NCI-H2227 (cell line): Measurements from ENCODE around the gene MLF2.

Experiments
- DNase-seq: peaks from one replicate; lab custom pipeline; 2025; ENCODE audit not compliant: unreplicated experiment; lab: John Stamatoyannopoulos, UW

Gene MLF2

GRCh38 chr12:6778574-6779550 lies 25.9 kb upstream of the MLF2 start:
- DNase-seq = peak; percentile 92

DNA sequence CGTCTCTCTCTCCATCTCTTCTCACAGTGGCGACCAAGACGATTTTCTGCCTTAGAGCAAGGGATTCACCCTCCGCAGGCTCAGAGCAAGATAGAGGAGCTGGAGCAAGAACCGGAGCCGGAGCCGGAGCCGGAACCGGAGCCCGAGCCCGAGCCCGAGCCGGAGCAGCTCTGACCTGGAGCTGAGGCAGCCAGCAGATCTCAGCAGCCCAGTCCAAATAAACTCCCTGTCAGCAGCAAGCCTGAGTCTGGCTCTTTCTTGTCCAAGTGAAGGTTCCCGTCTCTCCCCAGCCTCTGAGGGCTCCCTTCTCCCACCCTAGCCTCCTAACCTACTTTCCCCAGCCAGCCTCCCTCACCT lies 25.3 kb upstream of the MLF2 start:
- peak; percentile 41 for DNase-seq

DNA sequence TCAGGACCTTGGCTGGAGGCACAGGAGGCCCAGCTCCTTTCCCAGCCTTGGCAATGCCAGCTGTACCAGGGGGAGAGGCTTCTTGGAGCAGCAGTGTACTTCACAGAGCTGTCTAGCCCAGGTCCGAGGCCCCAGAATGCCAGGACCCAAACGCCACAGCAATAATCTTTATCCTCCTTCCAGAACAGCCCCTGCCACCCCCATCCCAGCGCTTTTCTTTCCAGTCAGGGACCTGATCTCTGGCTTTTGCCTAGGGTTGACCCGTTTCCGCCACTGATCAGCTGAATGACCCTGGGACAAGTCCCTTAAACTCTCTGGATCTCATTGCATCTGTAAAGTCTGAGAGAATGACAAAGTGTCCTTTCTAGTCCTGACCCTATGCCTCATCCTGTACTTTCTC lies 24.4 kb upstream of the MLF2 start:
- DNase-seq = no peak

DNA sequence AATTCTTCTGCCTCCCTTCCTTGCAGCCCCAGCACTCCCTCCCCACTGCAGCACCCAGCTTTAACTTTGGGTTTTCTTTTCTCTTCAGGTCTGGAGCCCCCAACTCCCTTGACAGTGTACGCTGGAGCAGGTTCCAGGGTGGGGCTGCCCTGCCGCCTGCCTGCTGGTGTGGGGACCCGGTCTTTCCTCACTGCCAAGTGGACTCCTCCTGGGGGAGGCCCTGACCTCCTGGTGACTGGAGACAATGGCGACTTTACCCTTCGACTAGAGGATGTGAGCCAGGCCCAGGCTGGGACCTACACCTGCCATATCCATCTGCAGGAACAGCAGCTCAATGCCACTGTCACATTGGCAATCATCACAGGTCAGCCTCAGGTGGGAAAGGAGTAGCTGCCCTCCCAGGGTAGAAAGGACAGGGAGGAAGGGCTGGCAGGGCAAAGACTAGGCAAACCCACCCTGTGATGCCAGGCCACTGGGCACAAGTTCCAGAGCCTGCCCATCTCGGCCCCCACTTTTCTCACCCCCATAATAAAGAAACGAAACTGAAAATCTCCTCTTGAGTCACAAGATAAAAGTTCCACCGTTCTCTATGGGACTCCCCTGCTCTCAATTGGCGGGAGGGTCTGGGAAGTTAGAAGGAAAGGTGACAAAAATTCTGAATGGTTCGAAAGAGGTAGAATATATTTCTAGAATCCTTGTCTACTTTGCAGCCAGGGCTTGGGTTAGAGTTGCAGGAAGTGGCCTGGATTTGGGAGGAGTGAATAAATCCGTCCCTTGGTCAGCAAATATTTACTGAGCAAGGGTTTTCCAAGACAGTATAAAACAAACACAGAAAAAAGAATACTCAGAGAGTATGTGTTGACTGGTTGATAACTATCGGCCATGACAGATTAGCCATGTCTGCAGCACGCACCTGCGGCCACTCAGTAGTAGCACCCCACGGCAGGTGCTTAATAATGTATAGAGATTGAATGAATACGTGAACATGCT lies 22.5 kb upstream of the MLF2 start:
- no peak for DNase-seq

GRCh38 chr12:6774499-6775062 lies 21.6 kb upstream of the MLF2 start:
- DNase-seq = no peak

GRCh38 chr12:6773590-6774351 lies 20.8 kb upstream of the MLF2 start:
- DNase-seq = no peak

DNA sequence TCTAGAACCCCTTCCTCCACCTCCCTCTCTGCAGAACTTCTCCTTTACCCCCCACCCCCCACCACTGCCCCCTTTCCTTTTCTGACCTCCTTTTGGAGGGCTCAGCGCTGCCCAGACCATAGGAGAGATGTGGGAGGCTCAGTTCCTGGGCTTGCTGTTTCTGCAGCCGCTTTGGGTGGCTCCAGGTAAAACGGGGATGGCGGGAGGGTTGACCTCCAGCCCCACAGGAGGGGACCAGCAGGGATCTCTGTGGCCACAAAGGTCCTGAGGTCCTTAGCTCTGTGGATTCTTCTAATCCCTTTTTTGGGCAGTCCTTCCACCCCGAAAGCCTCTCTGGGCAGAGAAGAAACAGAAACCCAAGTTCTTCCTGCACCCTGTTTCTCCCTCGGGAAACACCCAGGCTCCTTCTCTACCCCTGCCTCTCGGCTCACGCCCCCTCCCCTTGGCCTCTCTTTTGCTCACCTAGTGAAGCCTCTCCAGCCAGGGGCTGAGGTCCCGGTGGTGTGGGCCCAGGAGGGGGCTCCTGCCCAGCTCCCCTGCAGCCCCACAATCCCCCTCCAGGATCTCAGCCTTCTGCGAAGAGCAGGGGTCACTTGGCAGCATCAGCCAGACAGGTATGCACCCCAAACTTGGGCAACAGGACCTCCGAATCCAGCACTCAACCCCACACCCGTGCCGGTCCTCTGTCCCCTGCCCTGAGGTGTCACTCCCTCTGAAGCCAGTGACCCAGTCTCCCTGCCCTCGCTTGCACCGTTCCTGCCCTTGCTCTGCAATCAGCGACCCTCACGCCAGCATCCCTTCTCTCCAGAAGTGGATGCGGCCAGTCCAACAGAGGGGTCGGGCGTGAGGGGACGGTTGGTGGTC lies 20.0 kb upstream of the MLF2 start:
- no peak for DNase-seq

GRCh38 chr12:6772331-6772695 lies 19.4 kb upstream of the MLF2 start, which contains the start of gene LAG3:
Gene LAG3 (plus strand): TSS chr12:6772520. CDS start chr12:6772853, 333 bp downstream.
- no peak for DNase-seq

DNA sequence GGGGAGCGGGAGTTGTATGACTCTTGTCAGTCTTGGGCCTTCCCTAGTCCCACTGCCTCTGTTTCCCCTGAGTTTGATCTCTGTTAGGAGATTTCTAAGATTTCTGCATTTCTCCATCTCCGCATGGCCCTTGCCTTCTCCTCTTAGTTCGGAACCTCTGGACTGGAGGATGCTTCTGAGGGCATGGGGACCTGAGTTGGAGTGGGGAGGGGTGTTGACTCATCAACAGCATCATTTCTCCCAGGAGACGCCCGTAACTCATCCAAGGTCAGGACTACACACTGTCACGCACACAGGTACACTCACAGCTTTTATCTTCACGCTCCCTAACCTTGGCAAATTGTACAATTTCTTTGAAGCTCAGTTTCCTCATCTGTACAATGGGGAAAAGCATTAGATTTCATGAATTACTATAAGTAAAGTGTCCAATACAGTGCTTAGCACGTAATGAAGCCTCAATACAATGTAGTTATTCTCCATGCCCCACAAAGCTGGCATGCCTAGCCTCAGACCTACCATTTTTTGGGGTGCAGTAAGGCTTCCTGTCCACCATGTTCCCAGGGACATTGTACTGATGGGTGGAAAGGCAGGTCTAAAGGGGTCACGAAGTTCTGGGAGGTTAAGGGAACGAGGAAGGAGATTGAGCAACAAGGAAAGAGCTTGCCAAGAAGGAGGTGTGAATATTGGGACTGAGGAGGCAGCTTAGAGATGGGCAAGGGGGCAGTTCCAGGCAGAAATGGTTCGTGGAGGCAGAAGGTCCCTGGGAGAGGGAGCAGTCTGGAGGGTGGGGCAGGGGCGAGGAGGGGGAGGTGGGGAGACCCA lies 18.8 kb upstream of the MLF2 start:
- DNase-seq = no peak

DNA sequence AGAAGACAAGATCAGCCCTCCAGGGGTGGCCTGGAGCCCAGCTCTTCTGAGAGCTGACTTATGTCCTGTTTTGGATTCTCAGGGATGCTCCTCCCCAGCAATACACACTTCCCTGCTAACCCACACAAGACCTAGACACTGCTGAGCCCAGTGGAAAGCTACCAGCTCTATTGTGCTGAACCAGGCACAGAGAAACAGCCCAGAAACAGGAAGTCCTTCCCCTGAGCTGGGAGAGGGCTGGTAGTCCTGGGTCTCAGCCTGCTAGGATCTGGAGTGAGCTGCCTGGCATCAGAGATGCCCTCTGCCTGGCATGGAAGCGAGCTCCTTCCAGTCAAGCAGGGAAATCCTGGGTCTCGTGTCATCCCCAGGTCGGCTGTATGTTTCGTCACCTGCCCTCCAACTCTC lies 18.2 kb upstream of the MLF2 start:
- DNase-seq = no peak

DNA sequence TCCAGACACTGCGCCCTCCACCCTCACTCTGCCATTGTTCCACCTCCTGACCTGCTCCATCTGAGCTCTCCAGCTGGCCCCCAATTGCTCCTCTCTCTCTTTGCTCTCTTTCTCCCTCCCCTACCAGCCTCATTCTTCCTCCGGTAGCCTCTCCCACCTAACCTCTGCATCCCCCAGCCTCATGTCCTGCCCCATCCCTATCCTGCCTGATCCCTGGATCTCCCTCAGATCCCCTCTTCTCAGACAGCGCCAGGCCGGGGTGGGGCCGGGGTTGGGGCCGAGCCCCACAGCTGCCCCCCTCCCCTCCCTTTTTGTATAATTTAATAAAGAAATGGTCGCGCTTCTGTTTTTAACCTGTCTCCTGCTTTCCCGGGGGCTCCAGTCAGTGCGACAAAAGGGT lies 17.7 kb upstream of the MLF2 start:
- no peak for DNase-seq

DNA sequence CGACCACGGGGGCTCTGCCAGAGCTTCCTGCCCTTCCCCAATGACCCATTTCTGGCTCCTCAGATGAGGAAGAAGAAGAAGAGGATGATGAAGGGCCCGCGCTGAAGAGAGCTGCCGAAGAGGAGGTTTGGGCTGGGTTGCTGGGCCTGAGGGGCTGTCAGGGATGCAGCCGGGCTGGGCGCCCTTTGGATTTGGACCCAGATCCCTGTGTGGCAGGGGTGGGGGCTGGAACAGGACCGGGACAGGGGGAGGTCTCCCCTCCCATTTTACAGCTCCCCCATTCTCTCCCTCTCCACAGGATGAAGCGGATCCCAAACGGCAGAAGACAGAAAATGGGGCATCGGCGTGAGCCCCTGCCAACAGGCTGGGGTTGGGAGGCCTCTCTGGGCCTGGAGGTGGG lies 17.2 kb upstream of the MLF2 start:
- no peak for DNase-seq

DNA sequence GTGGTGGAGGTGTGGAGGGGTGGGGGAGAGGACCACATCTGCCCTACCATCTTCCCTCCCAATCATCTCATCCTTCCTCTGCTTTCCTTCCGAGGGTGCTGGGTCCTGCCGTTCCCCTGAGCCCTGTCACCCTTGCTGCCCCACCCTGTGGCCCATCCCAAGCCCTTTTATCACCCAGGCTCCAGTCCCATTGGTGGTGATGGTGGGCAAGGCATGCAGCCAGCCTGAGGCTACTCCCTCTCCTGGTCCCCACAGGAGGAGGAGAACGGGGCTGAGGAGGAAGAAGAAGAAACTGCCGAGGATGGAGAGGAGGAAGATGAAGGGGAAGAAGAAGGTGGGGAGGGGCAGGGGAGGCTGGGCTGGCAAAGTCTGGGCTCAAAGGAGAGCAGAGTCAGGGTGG lies 16.7 kb upstream of the MLF2 start:
- no peak for DNase-seq

DNA sequence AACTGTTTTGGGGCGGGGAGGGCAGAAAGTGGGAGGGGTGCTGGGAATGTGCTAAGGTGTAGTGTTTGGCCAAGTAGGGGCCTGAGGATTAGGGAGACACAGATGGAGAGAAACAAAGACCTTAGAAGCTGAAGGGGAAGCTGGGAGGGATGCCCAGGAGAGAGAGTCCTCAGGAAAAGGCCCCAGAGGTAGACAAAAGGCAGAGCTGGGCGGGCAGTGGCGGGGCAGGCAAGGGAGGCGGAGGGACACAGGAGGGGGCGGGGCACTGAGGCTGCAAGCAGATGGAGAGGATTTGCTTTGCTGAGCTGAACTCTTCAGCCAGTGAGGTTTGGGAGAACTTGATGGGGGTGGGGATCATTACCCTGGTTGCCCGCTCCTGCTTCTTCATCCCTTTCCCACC lies 16.0 kb upstream of the MLF2 start:
- peak; percentile 63 for DNase-seq

DNA sequence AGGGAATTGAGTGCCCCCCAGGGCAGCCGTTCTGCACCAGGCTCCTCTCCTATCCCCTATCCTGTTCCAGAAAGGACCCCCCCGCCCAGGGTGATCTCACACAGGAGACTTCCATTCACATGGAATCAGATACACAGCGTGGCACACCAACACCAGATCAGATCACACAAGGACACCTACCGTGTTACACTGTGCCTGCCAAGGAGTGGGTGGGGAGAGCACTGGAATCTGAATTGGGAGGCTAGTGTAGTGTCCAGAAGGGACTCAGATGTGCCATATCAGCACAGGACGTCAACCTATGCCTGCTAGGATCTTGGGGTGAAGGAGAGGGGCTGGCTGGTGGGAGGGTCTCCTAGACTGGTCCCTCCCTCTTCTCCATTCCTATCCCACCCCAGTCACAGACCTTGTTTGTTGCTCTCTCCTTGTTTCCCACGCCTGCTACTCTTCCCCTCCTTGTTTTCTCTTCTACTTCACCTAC lies 15.5 kb upstream of the MLF2 start:
- no peak for DNase-seq

DNA sequence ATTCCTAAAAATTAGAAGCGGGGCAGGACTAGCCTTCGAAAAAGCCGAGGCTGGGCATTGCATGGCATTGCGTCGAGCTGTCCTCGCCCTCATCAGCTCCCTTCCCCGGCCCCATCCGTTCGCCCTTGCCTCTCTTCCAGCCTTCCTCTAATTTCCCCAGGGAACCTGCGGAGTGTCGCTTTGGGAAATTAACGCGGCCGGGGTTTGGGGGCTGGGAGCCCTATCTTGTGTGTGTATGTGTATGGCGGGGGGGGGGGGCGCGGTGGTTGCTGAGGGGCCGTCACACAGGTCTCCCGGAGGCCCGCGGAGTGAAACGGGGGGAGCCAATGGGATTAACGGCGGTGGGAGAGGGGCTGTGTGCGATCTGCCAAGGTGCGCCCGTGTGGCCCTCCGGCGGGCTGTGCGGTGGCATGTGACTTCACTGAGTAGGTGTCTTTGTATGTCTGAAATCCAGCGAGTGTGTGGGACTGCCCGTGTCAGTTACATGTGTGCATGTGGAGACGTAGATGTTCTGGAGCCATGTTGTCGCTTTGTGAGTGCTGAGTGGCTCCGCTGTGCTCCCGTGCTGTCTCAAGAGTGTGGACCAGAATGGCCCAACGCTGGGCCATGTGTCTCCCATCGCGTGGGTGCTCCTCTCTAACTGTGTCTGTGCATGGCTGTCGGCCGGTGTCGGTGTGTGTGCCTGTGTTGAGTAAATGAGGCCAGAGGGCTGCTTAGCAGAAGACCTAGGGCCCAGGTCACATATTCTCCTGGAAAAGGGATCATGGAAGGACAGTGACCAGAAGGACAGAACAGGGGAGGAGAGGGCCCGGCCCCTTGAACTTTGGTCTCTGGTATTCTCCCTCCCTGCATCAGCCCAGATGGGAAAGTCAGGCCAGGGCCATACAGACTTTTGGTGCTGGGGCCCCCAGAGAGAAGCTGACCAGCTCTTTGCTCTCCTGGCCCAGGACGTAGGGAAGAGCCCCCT lies 14.7 kb upstream of the MLF2 start:
- peak; percentile 41 for DNase-seq

- peak; percentile 66 for DNase-seq
Measured at GRCh38 chr12:6766651-6767349, 13.9 kb upstream of the MLF2 start.
